GM23338 (cell line): Measurements from ENCODE around the gene TEX101.

Experiments used
- CREB1 ChIP-seq: fragments of 250-450 bp; sonication (Bioruptor Pico); IDR thresholded peaks from 2 replicates; pipeline ENCODE4 v1.5.0; 2020; ENCODE audit warnings: low read depth, mild to moderate bottlenecking, moderate library complexity
- EZH2 ChIP-seq: fragments of 200-600 bp; sonication (generic); IDR thresholded peaks from one replicate; pipeline ENCODE4 v1.8.0; 2017; ENCODE audit warnings: antibody characterized with exemption, mild to moderate bottlenecking, low read depth; ENCODE audit not compliant: unreplicated experiment
- POLR2AphosphoS5 ChIP-seq: IDR thresholded peaks from 2 replicates; pipeline ENCODE4 v1.6.1; 2016; ENCODE audit warnings: antibody characterized with exemption, low read depth
- TF ChIP-seq, protein P1 (sequence below), 2 experiments: fragments of 200-600 bp in 1 of 2; sonication (generic) in 1 of 2; conservative IDR thresholded peaks; 2 replicates each; pipeline versions ENCODE4 v1.5.1 to v1.6.1; 2016 to 2017; ENCODE audit warnings: antibody characterized with exemption in 2 of 2, low read depth in 2 of 2, mild to moderate bottlenecking in 2 of 2, moderate library complexity in 1 of 2
- TF ChIP-seq, protein P2 (sequence below): IDR thresholded peaks from one replicate; pipeline ENCODE4 v1.6.1; 2018; ENCODE audit warnings: antibody characterized with exemption; ENCODE audit not compliant: unreplicated experiment

DNA sequence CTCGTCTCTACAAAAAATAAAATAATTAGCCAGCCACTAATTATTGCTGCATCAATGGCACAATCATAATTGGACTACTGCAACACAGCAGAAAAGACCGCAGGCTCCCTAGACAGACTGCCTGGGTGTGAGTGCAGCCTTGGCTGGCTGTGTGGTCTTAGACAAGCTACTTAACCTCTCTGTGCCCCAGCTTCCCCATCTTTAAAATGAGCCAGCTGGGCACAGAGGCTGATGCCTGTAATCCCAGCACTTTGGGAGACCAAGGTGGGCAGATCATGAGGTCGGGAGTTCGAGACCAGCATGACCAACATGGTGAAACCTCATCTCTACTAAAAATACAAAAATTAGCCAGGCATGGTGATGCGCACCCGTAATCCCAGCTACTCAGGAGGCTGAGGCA, 19.0 kb downstream of the TEX101 start:
- TF ChIP-seq, protein P1, sequence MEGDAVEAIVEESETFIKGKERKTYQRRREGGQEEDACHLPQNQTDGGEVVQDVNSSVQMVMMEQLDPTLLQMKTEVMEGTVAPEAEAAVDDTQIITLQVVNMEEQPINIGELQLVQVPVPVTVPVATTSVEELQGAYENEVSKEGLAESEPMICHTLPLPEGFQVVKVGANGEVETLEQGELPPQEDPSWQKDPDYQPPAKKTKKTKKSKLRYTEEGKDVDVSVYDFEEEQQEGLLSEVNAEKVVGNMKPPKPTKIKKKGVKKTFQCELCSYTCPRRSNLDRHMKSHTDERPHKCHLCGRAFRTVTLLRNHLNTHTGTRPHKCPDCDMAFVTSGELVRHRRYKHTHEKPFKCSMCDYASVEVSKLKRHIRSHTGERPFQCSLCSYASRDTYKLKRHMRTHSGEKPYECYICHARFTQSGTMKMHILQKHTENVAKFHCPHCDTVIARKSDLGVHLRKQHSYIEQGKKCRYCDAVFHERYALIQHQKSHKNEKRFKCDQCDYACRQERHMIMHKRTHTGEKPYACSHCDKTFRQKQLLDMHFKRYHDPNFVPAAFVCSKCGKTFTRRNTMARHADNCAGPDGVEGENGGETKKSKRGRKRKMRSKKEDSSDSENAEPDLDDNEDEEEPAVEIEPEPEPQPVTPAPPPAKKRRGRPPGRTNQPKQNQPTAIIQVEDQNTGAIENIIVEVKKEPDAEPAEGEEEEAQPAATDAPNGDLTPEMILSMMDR (conservative IDR thresholded peaks at IDR 0.05; ENCODE audit: low read depth in 2 of 2): no peak
- TF ChIP-seq CREB1 (no peak), EZH2 (no peak), POLR2AphosphoS5 (no peak)
- TF ChIP-seq, protein P2, sequence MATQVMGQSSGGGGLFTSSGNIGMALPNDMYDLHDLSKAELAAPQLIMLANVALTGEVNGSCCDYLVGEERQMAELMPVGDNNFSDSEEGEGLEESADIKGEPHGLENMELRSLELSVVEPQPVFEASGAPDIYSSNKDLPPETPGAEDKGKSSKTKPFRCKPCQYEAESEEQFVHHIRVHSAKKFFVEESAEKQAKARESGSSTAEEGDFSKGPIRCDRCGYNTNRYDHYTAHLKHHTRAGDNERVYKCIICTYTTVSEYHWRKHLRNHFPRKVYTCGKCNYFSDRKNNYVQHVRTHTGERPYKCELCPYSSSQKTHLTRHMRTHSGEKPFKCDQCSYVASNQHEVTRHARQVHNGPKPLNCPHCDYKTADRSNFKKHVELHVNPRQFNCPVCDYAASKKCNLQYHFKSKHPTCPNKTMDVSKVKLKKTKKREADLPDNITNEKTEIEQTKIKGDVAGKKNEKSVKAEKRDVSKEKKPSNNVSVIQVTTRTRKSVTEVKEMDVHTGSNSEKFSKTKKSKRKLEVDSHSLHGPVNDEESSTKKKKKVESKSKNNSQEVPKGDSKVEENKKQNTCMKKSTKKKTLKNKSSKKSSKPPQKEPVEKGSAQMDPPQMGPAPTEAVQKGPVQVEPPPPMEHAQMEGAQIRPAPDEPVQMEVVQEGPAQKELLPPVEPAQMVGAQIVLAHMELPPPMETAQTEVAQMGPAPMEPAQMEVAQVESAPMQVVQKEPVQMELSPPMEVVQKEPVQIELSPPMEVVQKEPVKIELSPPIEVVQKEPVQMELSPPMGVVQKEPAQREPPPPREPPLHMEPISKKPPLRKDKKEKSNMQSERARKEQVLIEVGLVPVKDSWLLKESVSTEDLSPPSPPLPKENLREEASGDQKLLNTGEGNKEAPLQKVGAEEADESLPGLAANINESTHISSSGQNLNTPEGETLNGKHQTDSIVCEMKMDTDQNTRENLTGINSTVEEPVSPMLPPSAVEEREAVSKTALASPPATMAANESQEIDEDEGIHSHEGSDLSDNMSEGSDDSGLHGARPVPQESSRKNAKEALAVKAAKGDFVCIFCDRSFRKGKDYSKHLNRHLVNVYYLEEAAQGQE: no peak
